Mucosa of stomach (tissue), 1 donor: ENCODE measurements around the gene SLC4A4.
"Not testable (repeated sequence)": the region's sequence is repeated elsewhere in the genome, so short reads cannot be mapped to it uniquely, and the experiment has no call there.

Source experiments
- H3K27me3 ChIP-seq: one replicate; pipeline ENCODE4 v1.7.0; 2013; ENCODE audit warnings: mild to moderate bottlenecking, low read length; ENCODE audit not compliant: control insufficient read depth, insufficient read depth
- H3K36me3 ChIP-seq: one replicate; pipeline ENCODE4 v1.7.0; 2013; ENCODE audit warnings: low read length; ENCODE audit not compliant: control insufficient read depth, insufficient read depth
- H3K4me1 ChIP-seq: one replicate; pipeline ENCODE4 v1.7.0; 2013; ENCODE audit warnings: mild to moderate bottlenecking, low read length; ENCODE audit not compliant: control insufficient read depth, insufficient read depth
- H3K4me3 ChIP-seq: one replicate; pipeline ENCODE4 v1.7.0; 2013; ENCODE audit warnings: low read length
- H3K9ac ChIP-seq: one replicate; pipeline ENCODE4 v1.7.0; 2013; ENCODE audit warnings: mild to moderate bottlenecking, low read length, moderate library complexity
- H3K9me3 ChIP-seq: one replicate; pipeline ENCODE4 v1.7.0; 2013; ENCODE audit warnings: mild to moderate bottlenecking, low read length, moderate library complexity; ENCODE audit not compliant: control insufficient read depth
- donor health status: Pancreatic carcinoma.

Gene SLC4A4

DNA sequence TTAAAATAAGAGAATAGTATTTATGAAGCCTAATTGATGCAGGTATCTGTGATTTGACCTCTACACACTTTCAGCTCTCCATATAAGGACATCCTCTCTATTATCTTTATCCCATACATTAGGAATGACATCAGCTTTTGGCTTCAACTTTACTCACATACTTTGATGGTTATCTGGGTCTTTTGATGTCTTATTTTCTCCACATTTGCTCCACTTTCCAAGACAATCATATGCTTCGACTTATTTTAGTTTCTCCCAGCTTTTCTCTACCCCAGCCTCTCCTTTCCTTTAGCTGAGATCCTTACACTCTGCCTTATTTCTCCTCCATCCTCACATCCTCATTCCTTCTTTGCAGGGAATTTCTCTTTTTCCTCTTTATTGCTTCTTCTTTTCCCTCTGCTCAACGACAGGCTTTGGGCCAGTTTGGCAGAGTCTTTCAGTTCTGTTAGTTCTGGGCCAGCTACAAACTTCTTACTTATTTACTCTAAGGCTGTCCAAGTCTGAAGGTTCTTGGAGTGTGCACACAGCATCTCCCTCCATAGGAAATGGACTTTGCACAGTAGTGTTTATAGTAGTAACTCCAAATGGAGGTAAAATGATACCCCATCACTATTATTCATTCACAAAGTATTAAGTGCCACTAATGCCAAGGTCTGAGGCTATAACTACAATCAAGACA lies 50.5 kb downstream of the SLC4A4 start:
- no peaks in the 10 kb centered on the region for H3K36me3 ChIP-seq
- H3K27me3 ChIP-seq: no peaks in the 10 kb centered on the region
- no peaks in the 10 kb centered on the region for H3K9me3 ChIP-seq
- no peak overlapping the region for H3K9ac ChIP-seq
- peaks cover 6% of the 10 kb centered on the region for H3K4me1 ChIP-seq
- H3K4me3 ChIP-seq: no peak overlapping the region

GRCh38 chr4:71392109-71392508 lies 53.3 kb downstream of the SLC4A4 start:
- Histone ChIP-seq H3K9ac (no peak overlapping the region), H3K4me1 (peaks cover 6% of the 10 kb centered on the region), H3K9me3 (no peaks in the 10 kb centered on the region), H3K27me3 (no peaks in the 10 kb centered on the region), H3K4me3 (no peak overlapping the region), H3K36me3 (no peaks in the 10 kb centered on the region)

DNA sequence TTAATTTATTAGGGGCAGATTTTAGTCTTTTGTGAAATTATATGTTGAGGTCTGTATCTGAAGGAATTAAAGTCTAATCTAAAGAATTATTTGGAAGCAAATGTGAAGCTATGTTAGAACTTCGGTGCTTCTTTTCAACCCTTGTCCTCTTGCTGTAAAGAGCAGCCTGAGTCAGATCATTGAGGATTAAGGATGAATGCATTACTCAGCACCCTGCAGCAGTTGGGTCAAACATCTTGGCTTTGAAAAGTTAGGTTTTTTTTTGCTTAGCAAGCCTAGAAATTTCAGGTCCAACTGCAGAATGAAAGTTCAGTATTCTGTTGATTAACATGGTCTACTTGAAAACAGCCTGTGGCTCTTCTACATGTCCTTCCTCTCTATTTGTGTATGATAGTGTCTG lies 57.6 kb downstream of the SLC4A4 start:
- no peaks in the 10 kb centered on the region for H3K36me3 ChIP-seq
- H3K9ac ChIP-seq: no peak overlapping the region
- H3K27me3 ChIP-seq: no peaks in the 10 kb centered on the region
- no peaks in the 10 kb centered on the region for H3K9me3 ChIP-seq
- no peaks in the 10 kb centered on the region for H3K4me1 ChIP-seq
- no peak overlapping the region for H3K4me3 ChIP-seq

GRCh38 chr4:71400810-71401209 lies 62.0 kb downstream of the SLC4A4 start:
- Histone ChIP-seq H3K9ac (no peak overlapping the region), H3K27me3 (no peaks in the 10 kb centered on the region), H3K4me1 (no peaks in the 10 kb centered on the region), H3K4me3 (no peak overlapping the region), H3K9me3 (no peaks in the 10 kb centered on the region), H3K36me3 (no peaks in the 10 kb centered on the region)

DNA sequence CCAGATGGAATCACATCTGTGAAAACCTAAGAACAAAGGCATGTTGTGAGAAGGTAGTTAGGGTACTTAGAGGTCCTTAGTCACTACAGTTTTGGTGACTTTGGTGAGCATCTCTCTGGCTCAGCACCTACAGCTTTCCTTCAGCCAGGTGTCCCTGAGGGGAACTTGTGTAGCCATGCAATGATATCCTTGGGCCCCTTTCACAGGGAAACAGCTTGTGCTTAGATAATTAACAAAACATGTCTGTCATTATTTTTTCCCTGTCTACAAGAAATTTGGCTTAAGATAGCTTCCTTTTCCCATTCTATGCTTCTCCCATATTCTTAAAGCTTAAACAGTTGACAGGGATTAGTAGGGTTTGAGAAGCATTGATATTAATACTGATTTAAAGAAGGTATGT lies 63.8 kb downstream of the SLC4A4 start:
- H3K9ac ChIP-seq: no peak overlapping the region
- no peak overlapping the region for H3K4me3 ChIP-seq
- H3K4me1 ChIP-seq: no peaks in the 10 kb centered on the region
- no peaks in the 10 kb centered on the region for H3K27me3 ChIP-seq
- no peaks in the 10 kb centered on the region for H3K9me3 ChIP-seq
- no peaks in the 10 kb centered on the region for H3K36me3 ChIP-seq

- Histone ChIP-seq H3K9me3 (no peaks in the 10 kb centered on the region), H3K27me3 (no peaks in the 10 kb centered on the region), H3K36me3 (no peaks in the 10 kb centered on the region), H3K4me3 (no peak overlapping the region), H3K9ac (no peak overlapping the region), H3K4me1 (no peaks in the 10 kb centered on the region)
Measured at GRCh38 chr4:71404049-71404448, 65.2 kb downstream of the SLC4A4 start.

- Histone ChIP-seq H3K9me3 (no peaks in the 10 kb centered on the region), H3K27me3 (no peaks in the 10 kb centered on the region), H3K36me3 (no peaks in the 10 kb centered on the region), H3K4me1 (no peaks in the 10 kb centered on the region), H3K4me3 (no peak overlapping the region), H3K9ac (no peak overlapping the region)
Measured at GRCh38 chr4:71405791-71406190, 67.0 kb downstream of the SLC4A4 start.

DNA sequence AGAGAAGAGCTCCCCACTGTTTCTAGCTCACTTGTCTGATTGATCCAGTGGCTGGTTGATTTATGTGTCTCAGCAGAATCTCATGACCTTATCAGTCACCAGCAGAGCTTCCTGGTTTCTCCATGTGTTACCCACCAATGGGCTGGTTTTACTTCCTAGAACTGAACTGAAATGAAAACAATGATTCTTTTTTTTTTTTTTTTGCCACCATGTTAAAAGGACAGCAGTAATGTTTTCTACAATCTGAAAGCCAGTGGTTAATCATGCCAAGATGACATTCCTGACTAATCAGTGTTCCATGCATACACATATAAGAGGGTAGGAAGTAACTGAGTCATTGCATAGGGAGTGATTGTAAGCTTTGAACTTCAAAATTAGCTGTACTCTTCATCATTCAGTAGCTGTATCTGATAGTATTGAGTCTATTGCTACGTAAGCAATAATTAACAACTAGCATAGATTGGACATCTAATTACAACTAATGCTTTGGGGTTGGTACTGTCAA lies 67.7 kb downstream of the SLC4A4 start:
- Histone ChIP-seq H3K36me3 (no peaks in the 10 kb centered on the region), H3K9me3 (no peaks in the 10 kb centered on the region), H3K27me3 (no peaks in the 10 kb centered on the region), H3K9ac (no peak overlapping the region), H3K4me1 (no peaks in the 10 kb centered on the region), H3K4me3 (no peak overlapping the region)

DNA sequence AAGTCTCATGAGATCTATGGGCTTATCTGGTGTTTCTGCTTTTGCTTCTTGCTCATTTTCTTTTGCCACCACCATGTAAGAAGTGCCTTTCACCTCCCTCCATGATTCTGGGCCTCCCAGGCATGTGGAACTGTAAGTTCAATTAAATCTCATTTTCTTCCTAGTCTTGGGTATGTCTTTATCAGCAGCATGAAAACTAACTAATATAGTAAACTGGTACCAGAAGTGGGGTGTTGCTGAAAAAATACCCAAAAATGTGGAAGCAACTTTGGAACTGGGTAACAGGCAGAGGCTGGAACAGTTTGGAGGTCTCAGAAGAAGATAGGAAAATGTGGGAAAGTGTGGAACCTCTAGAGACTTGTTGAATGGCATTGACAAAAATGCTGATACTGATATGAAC lies 70.1 kb downstream of the SLC4A4 start:
- H3K4me1 ChIP-seq, H3K9me3 ChIP-seq: not testable (repeated sequence)

GRCh38 chr4:71411981-71412380 lies 73.2 kb downstream of the SLC4A4 start:
- H3K9ac ChIP-seq: no peak overlapping the region
- no peaks in the 10 kb centered on the region for H3K27me3 ChIP-seq
- H3K4me1 ChIP-seq: peaks cover 3% of the 10 kb centered on the region
- H3K9me3 ChIP-seq: no peaks in the 10 kb centered on the region
- no peak overlapping the region for H3K4me3 ChIP-seq
- no peaks in the 10 kb centered on the region for H3K36me3 ChIP-seq

More for the DNA sequence above, 70.1 kb downstream of the SLC4A4 start:
- H3K36me3 ChIP-seq, H3K4me3 ChIP-seq, H3K27me3 ChIP-seq, H3K9ac ChIP-seq: not testable (repeated sequence)

DNA sequence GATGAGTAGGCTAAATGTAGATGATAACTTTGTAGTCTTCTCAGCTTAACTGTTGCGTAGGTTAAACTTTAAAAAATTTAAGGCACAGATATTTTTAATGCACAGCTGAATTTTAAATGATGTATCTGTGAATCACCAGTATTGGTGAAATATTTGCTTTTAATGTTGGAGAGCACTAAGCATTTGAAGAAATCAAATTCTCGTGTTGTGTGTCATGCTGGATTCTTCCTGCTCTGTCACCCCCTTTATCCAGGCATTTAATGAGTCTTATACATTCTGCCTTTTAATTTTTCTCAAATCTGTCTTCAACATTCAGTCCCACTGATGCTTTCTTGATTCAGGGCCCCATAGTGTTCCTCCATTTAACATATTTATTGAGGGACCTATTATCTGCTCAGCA lies 76.7 kb downstream of the SLC4A4 start:
- H3K9me3 ChIP-seq: no peaks in the 10 kb centered on the region
- no peaks in the 10 kb centered on the region for H3K27me3 ChIP-seq
- H3K4me3 ChIP-seq: no peak overlapping the region
- no peak overlapping the region for H3K9ac ChIP-seq
- H3K4me1 ChIP-seq: peaks cover 8% of the 10 kb centered on the region
- H3K36me3 ChIP-seq: no peaks in the 10 kb centered on the region

GRCh38 chr4:71417150-71417549 lies 78.3 kb downstream of the SLC4A4 start:
- no peaks in the 10 kb centered on the region for H3K27me3 ChIP-seq
- no peaks in the 10 kb centered on the region for H3K36me3 ChIP-seq
- H3K9me3 ChIP-seq: no peaks in the 10 kb centered on the region
- no peak overlapping the region for H3K4me3 ChIP-seq
- no peak overlapping the region for H3K9ac ChIP-seq
- H3K4me1 ChIP-seq: peaks cover 8% of the 10 kb centered on the region
